ENCODE measurements around the gene BANF2. TPM values are rescaled to one million over a fixed set of nuclear protein-coding genes. Genes with fewer than 3 reads are reported as not detected.

Gene BANF2
- total and polyA plus RNA-seq, 12 donors: not detected

DNA sequence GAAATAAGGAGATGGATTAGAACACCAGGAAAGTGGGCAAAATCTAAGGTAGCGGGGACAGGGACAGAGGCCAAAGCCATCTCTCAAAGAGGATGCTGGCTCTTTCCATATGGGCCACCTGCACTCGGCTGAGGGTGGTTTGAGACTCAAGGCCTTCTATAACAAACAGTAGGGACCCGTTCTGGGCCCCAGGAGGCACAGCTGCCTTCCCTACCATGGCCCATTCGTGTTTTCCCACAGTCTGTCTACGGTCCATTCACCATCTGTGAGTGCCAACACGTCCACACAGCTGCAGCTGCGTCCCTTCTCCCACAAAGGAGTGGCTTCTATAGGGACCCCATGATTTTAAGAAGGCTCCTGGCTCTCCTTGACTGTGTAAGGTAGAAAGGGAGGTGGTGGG lies 871 bp downstream of the BANF2 start:
- ATAC-seq (no peak), DNase-seq (no peak)
- Histone ChIP-seq H3K4me3 (no peak overlapping the region), H3K36me3 (no peaks in the 10 kb centered on the region), H3K9me3 (peaks cover 0 to 10% (median 0%) of the 10 kb centered on the region in 11 donors), H3K27me3 (no peaks in the 10 kb centered on the region), H3K4me1 (no peaks in the 10 kb centered on the region), H3K27ac (no peak overlapping the region)
- intact Hi-C loops (cut with DNase I): no loop called here
- 90 to 93% methylated on average over 7 of the region's 7 CpGs for WGBS, 2 donors
- TF ChIP-seq, protein P1, sequence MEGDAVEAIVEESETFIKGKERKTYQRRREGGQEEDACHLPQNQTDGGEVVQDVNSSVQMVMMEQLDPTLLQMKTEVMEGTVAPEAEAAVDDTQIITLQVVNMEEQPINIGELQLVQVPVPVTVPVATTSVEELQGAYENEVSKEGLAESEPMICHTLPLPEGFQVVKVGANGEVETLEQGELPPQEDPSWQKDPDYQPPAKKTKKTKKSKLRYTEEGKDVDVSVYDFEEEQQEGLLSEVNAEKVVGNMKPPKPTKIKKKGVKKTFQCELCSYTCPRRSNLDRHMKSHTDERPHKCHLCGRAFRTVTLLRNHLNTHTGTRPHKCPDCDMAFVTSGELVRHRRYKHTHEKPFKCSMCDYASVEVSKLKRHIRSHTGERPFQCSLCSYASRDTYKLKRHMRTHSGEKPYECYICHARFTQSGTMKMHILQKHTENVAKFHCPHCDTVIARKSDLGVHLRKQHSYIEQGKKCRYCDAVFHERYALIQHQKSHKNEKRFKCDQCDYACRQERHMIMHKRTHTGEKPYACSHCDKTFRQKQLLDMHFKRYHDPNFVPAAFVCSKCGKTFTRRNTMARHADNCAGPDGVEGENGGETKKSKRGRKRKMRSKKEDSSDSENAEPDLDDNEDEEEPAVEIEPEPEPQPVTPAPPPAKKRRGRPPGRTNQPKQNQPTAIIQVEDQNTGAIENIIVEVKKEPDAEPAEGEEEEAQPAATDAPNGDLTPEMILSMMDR (IDR thresholded peaks at IDR 0.05): no peak

DNA sequence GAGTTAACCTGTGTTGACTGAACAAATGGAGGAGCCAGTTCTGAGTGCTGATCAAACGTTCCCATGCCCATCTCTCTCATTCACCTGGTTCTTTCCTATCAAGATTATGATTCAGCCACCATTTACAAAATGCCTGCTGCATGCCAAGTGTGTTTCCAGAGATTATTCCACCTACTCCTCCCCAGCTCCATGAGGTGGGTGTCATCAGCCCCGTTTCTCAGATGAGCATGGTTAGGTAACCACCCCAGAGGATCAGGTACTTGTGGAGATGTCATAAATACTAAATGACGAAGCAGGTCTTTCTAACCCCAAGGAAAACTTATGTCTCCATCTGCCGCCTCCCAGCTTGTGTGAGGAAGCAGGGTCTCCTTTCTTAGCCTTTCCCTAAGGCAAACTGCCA lies 2.1 kb downstream of the BANF2 start:
- H3K4me3 ChIP-seq: no peak overlapping the region
- H3K9me3 ChIP-seq: no peaks in the 10 kb centered on the region
- no peak overlapping the region for H3K27ac ChIP-seq
- no peaks in the 10 kb centered on the region for H3K27me3 ChIP-seq
- no peaks in the 10 kb centered on the region for H3K36me3 ChIP-seq
- DNase-seq: no peak
- no peak for ATAC-seq
- WGBS, 2 donors: 86 to 89% methylated on average over 4 of the region's 4 CpGs
- intact Hi-C loops (cut with DNase I): no loop called here
- no peaks in the 10 kb centered on the region for H3K4me1 ChIP-seq
- TF ChIP-seq, protein P1 (IDR thresholded peaks at IDR 0.05): no peak

DNA sequence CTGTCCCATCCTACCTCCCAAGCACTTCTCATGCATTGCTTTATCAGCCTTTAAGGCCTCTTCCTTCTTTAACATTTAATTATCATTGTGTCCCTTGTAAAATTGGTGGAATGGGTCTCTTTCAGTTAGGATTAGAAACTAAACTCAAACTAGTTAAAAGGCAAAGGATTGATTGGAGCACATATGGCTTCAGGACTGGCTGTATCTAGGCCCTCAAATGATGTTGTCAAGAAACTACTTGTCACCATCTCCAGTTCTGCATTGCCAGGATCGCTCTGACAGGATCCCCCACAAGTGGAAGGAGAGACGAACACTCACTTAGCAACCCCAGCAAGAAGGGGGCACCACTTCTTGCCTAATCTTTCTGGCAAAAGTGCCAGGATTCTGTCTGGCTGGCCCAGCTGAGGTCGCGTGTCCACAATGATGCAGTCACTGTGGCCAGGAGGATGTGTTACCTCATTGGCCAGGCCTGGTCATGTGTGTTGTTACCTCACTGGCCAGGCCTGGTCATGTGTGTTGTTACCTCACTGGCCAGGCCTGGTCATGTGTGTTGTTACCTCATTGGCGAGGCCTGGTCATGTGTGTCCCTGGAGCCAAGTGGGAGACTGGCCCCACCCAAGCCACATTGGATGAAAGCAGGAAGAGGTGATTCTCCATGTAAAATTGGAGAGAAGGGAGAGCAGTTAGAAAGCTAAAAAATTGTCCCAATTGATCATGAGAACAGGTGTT lies 5.0 kb downstream of the BANF2 start:
- Histone ChIP-seq H3K36me3 (no peaks in the 10 kb centered on the region), H3K4me1 (no peaks in the 10 kb centered on the region), H3K4me3 (no peak overlapping the region), H3K9me3 (no peaks in the 10 kb centered on the region), H3K27ac (no peak overlapping the region), H3K27me3 (no peaks in the 10 kb centered on the region)
- TF ChIP-seq, protein P1 (IDR thresholded peaks at IDR 0.05): no peak
- ATAC-seq: no peak
- DNase-seq: no peak
- WGBS, 2 donors: 99% methylated on average over 5 of the region's 5 CpGs
- intact Hi-C loops (cut with DNase I): no loop called here

DNA sequence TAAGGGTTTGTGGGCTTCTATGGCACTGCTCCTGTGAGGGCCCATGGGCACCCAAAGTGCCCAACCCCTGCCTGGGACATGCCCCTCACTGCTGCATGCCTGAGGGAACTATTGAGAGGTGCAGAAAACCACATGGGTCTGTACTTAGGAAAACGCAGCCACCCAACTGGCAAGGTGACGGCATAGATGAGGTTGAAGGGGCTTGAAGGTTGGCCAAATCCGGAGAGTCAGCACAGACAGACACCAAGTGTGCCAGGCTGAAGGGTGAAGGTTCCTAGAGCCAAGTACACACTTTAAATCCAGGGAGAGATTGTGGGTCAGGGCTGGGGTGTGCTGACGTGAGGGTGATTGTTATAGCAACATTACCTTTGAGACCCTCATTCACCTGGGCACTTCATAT lies 6.2 kb downstream of the BANF2 start:
- no peaks in the 10 kb centered on the region for H3K36me3 ChIP-seq
- intact Hi-C loops (cut with DNase I): no loop called here
- no peak overlapping the region for H3K27ac ChIP-seq
- H3K9me3 ChIP-seq: no peaks in the 10 kb centered on the region
- WGBS, 2 donors: 79 to 84% methylated on average over 4 of the region's 4 CpGs
- no peak overlapping the region for H3K4me3 ChIP-seq
- TF ChIP-seq, protein P1 (IDR thresholded peaks at IDR 0.05): no peak
- H3K4me1 ChIP-seq: peaks cover 0 to 10% (median 5%) of the 10 kb centered on the region in 9 donors
- DNase-seq: no peak
- H3K27me3 ChIP-seq: no peaks in the 10 kb centered on the region
- ATAC-seq: no peak
